HG02973 (cell line): ENCODE measurements around the gene FKBP8.

ENCODE experiments used
- ATAC-seq: cut with Tn5 transposase; IDR thresholded peaks from one replicate; pipeline ENCODE4 v1.9.1; 2021; ENCODE audit warnings: moderate library complexity; ENCODE audit not compliant: unreplicated experiment

Gene FKBP8

DNA sequence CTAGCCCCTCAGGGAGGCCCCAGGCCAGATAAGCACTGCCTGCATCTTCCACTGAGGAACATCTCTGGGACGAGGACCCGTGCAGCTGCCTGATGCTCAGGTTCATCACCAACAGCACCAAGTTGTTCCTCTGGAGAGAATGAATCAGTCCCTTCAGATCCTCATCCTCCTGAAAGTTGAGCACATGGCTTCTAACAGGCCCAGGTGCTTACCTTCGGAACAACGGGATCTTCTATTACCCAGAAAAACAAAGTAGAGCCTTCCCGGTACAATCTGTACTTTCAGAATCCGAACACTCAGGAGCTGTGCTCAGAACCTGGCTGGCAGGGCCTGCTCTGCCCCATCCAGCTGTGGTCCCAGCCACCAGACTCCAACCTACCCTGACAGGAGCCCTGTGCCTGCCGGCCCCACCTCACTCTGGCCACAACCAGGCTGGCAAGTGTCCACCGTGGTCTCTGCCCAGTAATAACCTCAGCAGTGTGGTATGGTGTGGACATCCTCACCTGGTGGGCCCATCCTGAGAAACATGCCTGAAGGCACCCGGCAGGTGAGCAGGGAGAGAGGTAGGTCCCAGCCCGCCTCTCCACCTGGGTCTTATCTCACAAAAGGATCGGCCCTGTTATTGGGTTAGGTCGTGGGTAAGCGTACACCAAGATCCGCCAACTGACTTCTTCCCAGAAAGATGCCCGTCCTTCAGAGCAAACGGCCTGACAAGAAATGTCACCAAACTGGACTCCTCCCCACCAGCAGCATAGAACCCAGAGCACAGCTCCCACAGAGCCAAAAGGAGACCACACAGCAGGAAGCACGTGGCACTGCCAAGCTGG lies 55.6 kb downstream of the FKBP8 start:
- ATAC-seq = no peak

DNA sequence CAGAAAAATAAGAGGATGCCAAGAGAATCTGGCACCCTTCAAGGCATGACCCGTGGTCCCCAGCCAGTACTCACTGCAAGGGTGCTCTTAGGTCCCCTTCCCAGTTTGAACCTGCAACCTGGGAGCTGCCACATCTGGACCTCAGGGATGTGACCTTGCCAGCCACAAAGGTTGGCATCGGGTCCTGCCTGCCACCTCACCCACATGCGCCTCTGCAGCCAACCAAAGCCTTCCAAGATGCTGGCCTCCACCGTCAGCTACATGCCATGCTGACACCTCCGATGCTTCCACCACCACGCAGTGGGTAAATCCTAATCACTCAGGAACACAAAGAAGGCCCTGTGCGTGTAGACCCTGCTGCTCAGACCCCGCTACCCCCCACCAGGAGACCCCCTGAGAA lies 56.6 kb downstream of the FKBP8 start:
- ATAC-seq = no peak

DNA sequence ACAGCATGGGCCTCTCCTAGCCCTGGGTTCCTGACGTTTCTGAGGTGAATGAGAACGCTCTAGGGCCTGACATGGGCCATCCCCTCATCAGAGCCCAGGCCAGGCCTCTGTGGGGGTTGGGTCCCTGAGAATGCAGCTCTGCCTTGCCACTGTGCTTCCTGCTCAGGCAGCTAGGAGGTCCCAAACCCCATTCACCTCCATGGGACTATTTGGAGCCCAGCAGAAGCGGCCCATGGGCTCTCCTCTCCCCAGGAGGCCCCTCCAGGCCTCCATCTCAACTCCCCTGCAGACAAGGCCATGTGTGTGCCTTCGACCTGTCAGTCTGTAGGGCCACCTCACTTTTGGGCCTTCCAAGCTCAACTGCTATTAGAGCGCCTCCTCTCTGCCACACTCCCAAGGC lies 58.4 kb downstream of the FKBP8 start:
- ATAC-seq = no peak

DNA sequence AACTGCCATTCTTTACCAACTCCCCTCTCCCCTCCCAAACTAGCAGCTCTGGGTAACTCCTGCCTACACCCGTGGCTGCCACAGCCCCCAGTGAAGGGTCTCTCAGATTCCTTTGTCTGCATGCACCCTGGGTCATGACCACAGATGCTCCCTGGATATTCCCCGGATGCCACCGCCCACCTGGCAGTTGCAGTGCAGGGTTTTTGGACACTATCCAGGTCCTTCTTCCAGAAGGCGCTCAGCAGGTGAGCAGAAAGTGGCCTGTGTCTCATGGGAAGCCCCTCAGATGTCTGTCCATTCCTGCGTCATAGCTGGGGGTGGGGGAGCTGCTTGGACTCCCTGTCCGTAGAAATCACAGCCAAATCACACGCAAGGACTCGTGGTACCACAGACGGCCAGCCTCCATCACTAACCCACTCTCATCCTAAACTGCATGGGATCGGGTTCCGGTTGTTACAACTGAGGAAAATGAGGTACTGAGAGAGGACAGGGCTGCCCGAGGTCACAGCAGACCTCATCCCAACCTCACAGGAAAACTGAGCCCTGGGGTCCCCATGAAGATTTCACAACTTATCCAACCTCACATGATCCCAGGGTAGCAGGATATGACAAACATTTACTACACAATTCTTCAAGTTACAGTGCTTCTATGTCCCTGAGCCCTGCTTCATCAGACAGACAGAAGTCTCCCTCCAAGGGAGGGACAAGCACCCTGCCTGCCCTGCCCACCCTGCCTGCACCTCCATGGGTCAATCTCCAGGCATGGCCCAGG lies 60.1 kb downstream of the FKBP8 start:
- no peak for ATAC-seq
